Measurements from ENCODE around the gene OTUD4. TPM values are rescaled to one million over a fixed set of nuclear protein-coding genes. Genes with fewer than 3 reads are reported as not detected.

The OTUD4 gene
- total and polyA plus RNA-seq, 2 donors (not counting 1 experiment from before 2014, with no cell fraction given): 9.7 to 51.0 TPM

DNA sequence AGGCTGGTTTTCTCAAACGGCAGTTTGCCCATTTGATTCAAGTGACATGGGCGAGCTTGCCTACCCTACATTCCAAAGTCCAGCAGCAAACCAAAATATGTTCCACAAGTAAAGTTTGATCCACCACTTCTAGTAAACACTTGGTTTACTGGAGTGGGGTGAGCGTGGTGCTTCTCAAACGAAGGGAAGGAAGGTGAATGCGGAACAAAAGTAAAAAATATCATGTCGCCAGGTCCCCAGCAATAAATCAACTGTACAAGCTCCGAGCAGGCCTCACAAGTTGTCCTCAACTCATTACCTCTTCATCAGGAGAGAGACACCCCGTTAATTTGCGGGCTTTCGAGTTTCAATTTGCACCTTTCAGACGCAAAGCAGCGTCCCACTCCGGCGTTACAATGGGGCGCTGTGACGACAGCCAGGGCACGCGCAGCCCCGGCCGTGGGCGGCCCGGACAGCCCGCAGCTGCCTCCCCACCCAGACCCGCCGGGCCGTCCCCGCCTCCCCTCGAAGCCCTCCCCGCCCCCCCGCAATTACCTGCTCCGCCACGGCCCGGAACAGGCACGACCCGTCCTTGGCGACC, 1.0 kb downstream of the OTUD4 start:
- Mint-ChIP-seq H3K27ac (peak overlapping the region; percentile 96), H3K4me3 (peak overlapping the region; percentile 94), H3K9me3 (ENCODE audit: insufficient read depth) (no peaks in the 10 kb centered on the region), H3K27me3 (no peaks in the 10 kb centered on the region), H3K4me1 (peaks cover 43% of the 10 kb centered on the region)
- H3K36me3 ChIP-seq (replicated peaks in 1 of 2; ENCODE audit: control extremely low read depth in 1 of 2, control insufficient read depth in 1 of 2, extremely low read depth in 1 of 2, insufficient read depth in 2 of 2, low read length in 1 of 2): peaks cover 0 to 3% of the 10 kb centered on the region in 2 experiments
- H2AFZ ChIP-seq (ENCODE audit: insufficient read depth, low read depth, low read length, poor library complexity, severe bottlenecking): peak overlapping the region; percentile 48
- CTCF ChIA-PET: interaction anchor here (0.7 to 3.3 kb wide), 5 partner anchors 9 to 438 kb away, joined by 3 to 13 read pairs (median 6); no protein-coding TSS in a partner anchor
- peaks cover 49% of the 10 kb centered on the region for H3K79me2 ChIP-seq (ENCODE audit: control insufficient read depth, insufficient read depth, low read length)
- POLR2A ChIA-PET: interaction anchor here (0.6 kb wide), 1 partner anchor 82 kb away, joined by 3 read pairs; the partner anchor contains the start of genes ABCE1 and ANAPC10
- H3K27ac ChIP-seq (ENCODE audit: low read length in 2 of 2): peak overlapping the region; percentile 94 to 97
- H3K27me3 ChIP-seq (replicated peaks in 1 of 4; ENCODE audit: control extremely low read depth in 1 of 4, control insufficient read depth in 3 of 4, insufficient read depth in 4 of 4, low read length in 3 of 4): no peaks in the 10 kb centered on the region
- peak overlapping the region; percentile 60 to 93 (median 74) for H3K4me3 ChIP-seq (ENCODE audit: control extremely low read depth in 1 of 5, extremely low read depth in 1 of 5, insufficient read depth in 1 of 5, low read depth in 2 of 5, low read length in 4 of 5)
- H3K9ac ChIP-seq (ENCODE audit: low read length): peak overlapping the region; percentile 87
- H3K9me3 ChIP-seq (ENCODE audit: control extremely low read depth in 1 of 3, control insufficient read depth in 2 of 3, insufficient read depth in 1 of 3, low read length in 2 of 3): no peaks in the 10 kb centered on the region
- DNase-seq (peak; percentile 91), ATAC-seq (ENCODE audit: low read depth) (peak; percentile 48)
- H4K20me1 ChIP-seq (ENCODE audit: control insufficient read depth, insufficient read depth, low read length, poor library complexity, severe bottlenecking): peaks cover 9% of the 10 kb centered on the region
- TF ChIP-seq EZH2 (IDR thresholded peaks at IDR 0.05; ENCODE audit: borderline replicate concordance, insufficient read depth, low read depth, low read length, poor library complexity, severe bottlenecking): no peak
- TF ChIP-seq, protein P1, sequence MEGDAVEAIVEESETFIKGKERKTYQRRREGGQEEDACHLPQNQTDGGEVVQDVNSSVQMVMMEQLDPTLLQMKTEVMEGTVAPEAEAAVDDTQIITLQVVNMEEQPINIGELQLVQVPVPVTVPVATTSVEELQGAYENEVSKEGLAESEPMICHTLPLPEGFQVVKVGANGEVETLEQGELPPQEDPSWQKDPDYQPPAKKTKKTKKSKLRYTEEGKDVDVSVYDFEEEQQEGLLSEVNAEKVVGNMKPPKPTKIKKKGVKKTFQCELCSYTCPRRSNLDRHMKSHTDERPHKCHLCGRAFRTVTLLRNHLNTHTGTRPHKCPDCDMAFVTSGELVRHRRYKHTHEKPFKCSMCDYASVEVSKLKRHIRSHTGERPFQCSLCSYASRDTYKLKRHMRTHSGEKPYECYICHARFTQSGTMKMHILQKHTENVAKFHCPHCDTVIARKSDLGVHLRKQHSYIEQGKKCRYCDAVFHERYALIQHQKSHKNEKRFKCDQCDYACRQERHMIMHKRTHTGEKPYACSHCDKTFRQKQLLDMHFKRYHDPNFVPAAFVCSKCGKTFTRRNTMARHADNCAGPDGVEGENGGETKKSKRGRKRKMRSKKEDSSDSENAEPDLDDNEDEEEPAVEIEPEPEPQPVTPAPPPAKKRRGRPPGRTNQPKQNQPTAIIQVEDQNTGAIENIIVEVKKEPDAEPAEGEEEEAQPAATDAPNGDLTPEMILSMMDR (IDR thresholded peaks at IDR 0.05): no peak
- WGBS (ENCODE audit: insufficient coverage): under 1% methylated on average over 27 of the region's 36 CpGs
- peaks cover 29 to 35% of the 10 kb centered on the region in 2 donors for H3K4me1 ChIP-seq (ENCODE audit: control insufficient read depth in 2 of 2, insufficient read depth in 2 of 2, low read length in 2 of 2)
- peak overlapping the region; percentile 85 for H3K4me2 ChIP-seq (replicated peaks; ENCODE audit: low read depth, low read length, poor library complexity, severe bottlenecking)
- intact Hi-C loops (cut with micrococcal nuclease): loop anchor here (10.0 kb wide), 1 partner anchor 755 kb away; the partner anchor contains the start of gene ZNF827
